ENCODE measurements around the gene PAPPA. TPM values are rescaled to one million over a fixed set of nuclear protein-coding genes. Genes with fewer than 3 reads are reported as not detected.

PAPPA gene
- total and polyA plus RNA-seq, 9 of the 15 experiments (the other 6 are each of a cell fraction or from before 2014, with no cell fraction given): 0.06 to 0.18 (median 0.11) TPM

- no peak for ATAC-seq
- H3K9me3 ChIP-seq (replicated peaks; ENCODE audit: control insufficient read depth, insufficient read depth, low read depth, low read length): no peaks in the 10 kb centered on the region
- TF ChIP-seq NELFE (IDR thresholded peaks at IDR 0.05; ENCODE audit: insufficient read depth, insufficient read length) (no peak), MTA1 (IDR thresholded peaks at IDR 0.05; ENCODE audit: borderline replicate concordance) (no peak), BRCA1 (IDR thresholded peaks at IDR 0.05) (no peak), BRCA1 (CRISPR knock-in tag; IDR thresholded peaks at IDR 0.05) (no peak), ZNF311 (CRISPR knock-in tag; IDR thresholded peaks at IDR 0.05) (no peak), PML (IDR thresholded peaks at IDR 0.05; ENCODE audit: low read length) (no peak), HDGF (IDR thresholded peaks at IDR 0.05) (no peak), CHCHD3 (CRISPR knock-in tag; IDR thresholded peaks at IDR 0.05) (no peak), PKNOX1 (IDR thresholded peaks at IDR 0.05) (no peak), NFIC (IDR thresholded peaks at IDR 0.05) (no peak), MBD1 (CRISPR knock-in tag; IDR thresholded peaks at IDR 0.05) (no peak), RAD51 (IDR thresholded peaks at IDR 0.05; ENCODE audit: borderline replicate concordance, low read depth) (no peak), NFXL1 (CRISPR knock-in tag; IDR thresholded peaks at IDR 0.05) (no peak), HSF4 (CRISPR knock-in tag; IDR thresholded peaks at IDR 0.05; ENCODE audit: borderline replicate concordance) (no peak), C11orf30 (IDR thresholded peaks at IDR 0.05; ENCODE audit: low read depth) (no peak), HNRNPLL (IDR thresholded peaks at IDR 0.05; ENCODE audit: low read depth, low read length, poor library complexity, severe bottlenecking) (no peak), NONO (IDR thresholded peaks at IDR 0.05; ENCODE audit: low read depth in 2 of 2, low read length in 1 of 2) (no peak), HDAC8 (tag; IDR thresholded peaks at IDR 0.05) (no peak), ZNF583 (CRISPR knock-in tag; IDR thresholded peaks at IDR 0.05) (no peak), CBFA2T2 (conservative IDR thresholded peaks at IDR 0.05) (no peak), SETDB1 (IDR thresholded peaks at IDR 0.05; ENCODE audit: low read length) (no peak)
- no peak overlapping the region for H3K4me2 ChIP-seq (ENCODE audit: insufficient read depth, low read length)
- no peaks in the 10 kb centered on the region for H4K20me1 ChIP-seq (replicated peaks; ENCODE audit: control insufficient read depth, insufficient read depth, low read length)
- WGBS (ENCODE audit: insufficient coverage, low coverage, missing lambda C conversion rate): 45% methylated on average over 3 of the region's 4 CpGs
- H3K9me1 ChIP-seq (ENCODE audit: control insufficient read depth, insufficient read depth, low read length): no peaks in the 10 kb centered on the region
- ChIA-PET POLR2A (interaction anchor here (1.5 kb wide), 1 partner anchor 36 kb away, joined by 3 read pairs; no protein-coding TSS in a partner anchor), CTCF (ENCODE audit: low intra/inter-chr PET ratio) (no interaction called here)
- FAIRE-seq: no peak
- H3K4me1 ChIP-seq (replicated peaks in 1 of 2; ENCODE audit: control insufficient read depth in 2 of 2, insufficient read depth in 2 of 2, low read length in 2 of 2): peaks cover 5 to 6% of the 10 kb centered on the region in 2 experiments
- H3K79me2 ChIP-seq (ENCODE audit: control insufficient read depth, insufficient read depth, low read length): no peaks in the 10 kb centered on the region
- BruUV-seq (replicated peaks): no TSS peak
- H3K4me3 ChIP-seq: no peak overlapping the region
- H3K27me3 ChIP-seq (ENCODE audit: control insufficient read depth in 2 of 2, insufficient read depth in 2 of 2, low read length in 2 of 2): no peaks in the 10 kb centered on the region
- intact Hi-C loops (cut with micrococcal nuclease) (loop anchor here (10.0 kb wide), 1 partner anchor 195 kb away; no protein-coding TSS in a partner anchor), in situ Hi-C loops (cut with MboI) (no loop called here)
- H2AFZ ChIP-seq (ENCODE audit: low read depth, low read length): no peak overlapping the region
- no peaks in the 10 kb centered on the region for H3K36me3 ChIP-seq (ENCODE audit: control insufficient read depth, insufficient read depth, low read length)
- H3K9ac ChIP-seq (ENCODE audit: insufficient read depth in 1 of 2, low read depth in 2 of 2, low read length in 2 of 2): no peak overlapping the region
- no peak for DNase-seq (ENCODE audit: extremely low read depth in 1 of 4, low spot score in 3 of 4)
- H3K27ac ChIP-seq (ENCODE audit: extremely low read depth, low read depth, low read length): no peak overlapping the region
These were observed 206.4 kb downstream of the PAPPA start for GRCh38 chr9:116360016-116360415.
